OCI-LY1 (cell line): Measurements from ENCODE around the gene GADD45A.

Source experiments
- H2AFZ ChIP-seq: fragments of 200-600 bp; sonication (generic), shearing (Covaris generic); 2 replicates; pipeline ENCODE4 v1.6.0; 2014; ENCODE audit warnings: antibody characterized with exemption, mild to moderate bottlenecking, low read length
- H3F3A ChIP-seq: fragments of 200-600 bp; sonication (generic), shearing (Covaris generic); 2 replicates; pipeline ENCODE4 v1.6.0; 2014; ENCODE audit warnings: mild to moderate bottlenecking, antibody characterized with exemption, low read length, moderate library complexity; ENCODE audit not compliant: insufficient read depth
- H3K27ac ChIP-seq: fragments of 200-600 bp; sonication (generic); 2 replicates; pipeline ENCODE4 v1.5.1; 2014; ENCODE audit warnings: low read length, mixed run types, mild to moderate bottlenecking, low read depth; ENCODE audit not compliant: poor library complexity, severe bottlenecking
- H3K27me3 ChIP-seq: fragments of 200-600 bp; sonication (generic); 2 replicates; pipeline ENCODE4 v1.6.0; 2014; ENCODE audit warnings: antibody characterized with exemption, mild to moderate bottlenecking, low read length, moderate library complexity; ENCODE audit not compliant: insufficient read depth
- H3K36me3 ChIP-seq: fragments of 200-600 bp; sonication (generic); 2 replicates; pipeline ENCODE4 v1.6.1; 2014; ENCODE audit warnings: mild to moderate bottlenecking, antibody characterized with exemption, low read length, moderate library complexity, mixed read lengths; ENCODE audit not compliant: insufficient read depth
- H3K4me1 ChIP-seq: fragments of 200-600 bp; sonication (generic); 2 replicates; pipeline ENCODE4 v1.5.1; 2014; ENCODE audit warnings: mild to moderate bottlenecking, low read length, moderate library complexity; ENCODE audit not compliant: insufficient read depth, severe bottlenecking
- H3K4me2 ChIP-seq: fragments of 200-600 bp; sonication (generic), shearing (Covaris generic); 2 replicates; pipeline ENCODE4 v1.6.1; 2014; ENCODE audit warnings: low read length
- H3K4me3 ChIP-seq: fragments of 200-600 bp; sonication (generic); 2 replicates; pipeline ENCODE4 v1.5.1; 2014; ENCODE audit warnings: low read length, low read depth, mild to moderate bottlenecking, mixed read lengths; ENCODE audit not compliant: poor library complexity, severe bottlenecking
- H3K79me2 ChIP-seq: fragments of 200-600 bp; shearing (Covaris generic); 2 replicates; pipeline ENCODE4 v1.6.1; 2016; ENCODE audit warnings: mixed run types, low read length, mixed read lengths; ENCODE audit not compliant: insufficient read depth
- H3K9ac ChIP-seq: fragments of 200-600 bp; sonication (generic), shearing (Covaris generic); 2 replicates; pipeline ENCODE4 v1.6.1; 2014; ENCODE audit warnings: mild to moderate bottlenecking, low read length, mixed read lengths
- H3K9me2 ChIP-seq: fragments of 200-600 bp; sonication (generic), shearing (Covaris generic); 2 replicates; pipeline ENCODE4 v1.6.1; 2014; ENCODE audit warnings: low read depth, mild to moderate bottlenecking, low read length, mixed read lengths
- H3K9me3 ChIP-seq: fragments of 200-600 bp; shearing (Covaris generic); 2 replicates; pipeline ENCODE4 v1.6.1; 2014; ENCODE audit warnings: low read length, mixed read lengths
- H4K20me1 ChIP-seq: fragments of 200-600 bp; sonication (generic), shearing (Covaris generic); 2 replicates; pipeline ENCODE4 v1.6.0; 2016; ENCODE audit warnings: mild to moderate bottlenecking, low read length; ENCODE audit not compliant: insufficient read depth
- EZH2 ChIP-seq: fragments of 200-600 bp; sonication (generic), shearing (Covaris generic); IDR thresholded peaks from 2 replicates; pipeline ENCODE4 v1.8.0; 2017; ENCODE audit warnings: borderline replicate concordance, mixed run types, mild to moderate bottlenecking, antibody characterized with exemption, low read length, moderate library complexity, mixed read lengths
- TF ChIP-seq, protein P1 (sequence below): fragments of 200-600 bp; sonication (generic), shearing (Covaris generic); IDR thresholded peaks from 2 replicates; pipeline ENCODE4 v1.5.1; 2017; ENCODE audit warnings: mild to moderate bottlenecking, antibody characterized with exemption, low read length, moderate library complexity, mixed read lengths

The GADD45A gene

DNA sequence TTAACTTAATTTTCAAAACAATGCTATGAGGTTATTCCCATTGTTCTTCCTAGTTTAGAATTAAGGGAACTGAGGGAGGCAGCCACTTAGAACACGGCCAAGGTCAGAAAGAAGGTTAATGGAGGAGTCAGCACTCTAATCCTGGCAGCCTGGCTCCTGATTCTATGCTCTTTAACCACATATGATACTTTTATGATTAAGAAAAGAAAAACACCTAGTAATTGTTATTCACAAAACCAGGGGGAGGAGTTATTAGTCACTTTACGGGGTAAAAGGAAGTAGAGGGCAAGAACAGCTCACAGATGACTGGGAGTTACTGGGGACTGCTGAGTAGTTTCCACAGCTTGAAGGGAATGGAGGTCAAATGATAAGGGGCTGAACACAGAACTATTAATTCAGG is 38.6 kb downstream of the GADD45A start:
- Histone ChIP-seq H3F3A (no peaks in the 10 kb centered on the region), H3K4me1 (peaks cover 30% of the 10 kb centered on the region), H3K9me2 (no peaks in the 10 kb centered on the region), H4K20me1 (no peaks in the 10 kb centered on the region), H3K4me3 (no peak overlapping the region), H3K36me3 (no peaks in the 10 kb centered on the region), H3K4me2 (no peak overlapping the region), H3K9me3 (no peaks in the 10 kb centered on the region), H3K27ac (no peak overlapping the region), H3K27me3 (no peaks in the 10 kb centered on the region), H2AFZ (no peak overlapping the region), H3K79me2 (no peaks in the 10 kb centered on the region), H3K9ac (no peak overlapping the region)
- TF ChIP-seq, protein P1, sequence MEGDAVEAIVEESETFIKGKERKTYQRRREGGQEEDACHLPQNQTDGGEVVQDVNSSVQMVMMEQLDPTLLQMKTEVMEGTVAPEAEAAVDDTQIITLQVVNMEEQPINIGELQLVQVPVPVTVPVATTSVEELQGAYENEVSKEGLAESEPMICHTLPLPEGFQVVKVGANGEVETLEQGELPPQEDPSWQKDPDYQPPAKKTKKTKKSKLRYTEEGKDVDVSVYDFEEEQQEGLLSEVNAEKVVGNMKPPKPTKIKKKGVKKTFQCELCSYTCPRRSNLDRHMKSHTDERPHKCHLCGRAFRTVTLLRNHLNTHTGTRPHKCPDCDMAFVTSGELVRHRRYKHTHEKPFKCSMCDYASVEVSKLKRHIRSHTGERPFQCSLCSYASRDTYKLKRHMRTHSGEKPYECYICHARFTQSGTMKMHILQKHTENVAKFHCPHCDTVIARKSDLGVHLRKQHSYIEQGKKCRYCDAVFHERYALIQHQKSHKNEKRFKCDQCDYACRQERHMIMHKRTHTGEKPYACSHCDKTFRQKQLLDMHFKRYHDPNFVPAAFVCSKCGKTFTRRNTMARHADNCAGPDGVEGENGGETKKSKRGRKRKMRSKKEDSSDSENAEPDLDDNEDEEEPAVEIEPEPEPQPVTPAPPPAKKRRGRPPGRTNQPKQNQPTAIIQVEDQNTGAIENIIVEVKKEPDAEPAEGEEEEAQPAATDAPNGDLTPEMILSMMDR = no peak
- TF ChIP-seq EZH2 = no peak

DNA sequence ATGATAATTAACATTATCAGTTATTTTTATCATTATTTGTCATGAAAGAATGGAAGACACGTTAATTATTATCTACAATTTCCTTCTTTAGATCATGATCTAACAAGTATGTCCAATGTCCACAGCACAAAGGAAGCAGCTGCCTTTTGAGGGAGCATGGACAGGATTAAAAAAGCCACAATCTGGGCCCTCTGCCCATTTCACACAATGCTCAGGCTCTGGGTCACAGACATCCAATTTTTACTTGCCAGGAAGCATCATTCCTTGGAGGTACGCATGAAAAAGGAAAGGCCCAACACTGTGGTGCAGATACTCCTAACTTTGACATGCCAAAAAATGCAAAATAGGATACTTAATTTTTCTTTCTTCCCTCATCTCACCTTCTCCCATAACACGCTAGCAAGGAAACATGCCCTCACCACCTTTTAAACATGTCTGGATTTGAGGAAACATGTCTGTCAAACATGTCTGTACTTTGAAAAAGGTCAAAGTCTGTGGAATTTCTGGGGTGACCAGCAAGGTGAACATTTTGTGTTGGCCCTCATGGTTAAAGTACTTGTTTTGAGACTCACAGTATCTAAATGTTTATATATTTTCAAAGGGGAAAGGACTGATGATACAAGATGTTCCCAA is 40.0 kb downstream of the GADD45A start:
- Histone ChIP-seq H3K27me3 (no peaks in the 10 kb centered on the region), H3F3A (no peaks in the 10 kb centered on the region), H3K9me3 (no peaks in the 10 kb centered on the region), H3K4me3 (no peak overlapping the region), H3K4me1 (peaks cover 39% of the 10 kb centered on the region), H3K79me2 (no peaks in the 10 kb centered on the region), H3K4me2 (no peak overlapping the region), H3K36me3 (no peaks in the 10 kb centered on the region), H3K9me2 (no peaks in the 10 kb centered on the region), H3K9ac (no peak overlapping the region), H4K20me1 (no peaks in the 10 kb centered on the region), H3K27ac (no peak overlapping the region), H2AFZ (no peak overlapping the region)
- no peak for TF ChIP-seq EZH2
- TF ChIP-seq, protein P1 = no peak

DNA sequence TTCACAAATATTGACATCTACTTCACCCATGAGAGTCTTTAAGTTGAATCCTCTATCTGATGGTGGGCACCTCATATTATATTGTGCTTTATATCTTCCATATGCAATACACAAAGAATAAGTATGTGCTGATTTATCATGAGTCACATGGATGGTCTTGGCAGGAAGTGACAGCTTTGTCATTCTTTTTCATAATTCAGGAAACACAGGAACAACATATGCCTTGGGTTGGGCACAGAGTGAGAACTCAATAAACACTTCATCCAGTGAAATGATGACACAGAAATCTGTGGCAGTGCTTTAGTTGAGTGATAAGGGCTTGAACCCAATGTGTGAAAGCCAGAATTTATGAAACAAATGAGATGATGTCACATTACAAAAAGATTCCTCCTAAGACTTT is 41.2 kb downstream of the GADD45A start:
- Histone ChIP-seq H3K9me3 (no peaks in the 10 kb centered on the region), H3K9me2 (no peaks in the 10 kb centered on the region), H3K9ac (no peak overlapping the region), H3K27ac (no peak overlapping the region), H2AFZ (no peak overlapping the region), H4K20me1 (no peaks in the 10 kb centered on the region), H3K4me2 (no peak overlapping the region), H3F3A (no peaks in the 10 kb centered on the region), H3K4me1 (peaks cover 42% of the 10 kb centered on the region), H3K4me3 (no peak overlapping the region), H3K36me3 (no peaks in the 10 kb centered on the region), H3K27me3 (no peaks in the 10 kb centered on the region), H3K79me2 (no peaks in the 10 kb centered on the region)
- no peak for TF ChIP-seq EZH2
- TF ChIP-seq, protein P1 = no peak
